ENCODE measurements around the gene ZNF407. TPM values are rescaled to one million over a fixed set of nuclear protein-coding genes. Genes with fewer than 3 reads are reported as not detected.
A peak's percentile ranks its signal among the peaks of the same experiment; 100 is the strongest.

ZNF407 gene
- total and polyA plus RNA-seq, 2 of the 13 experiments (the other 11 are each of a cell fraction or from before 2014, with no cell fraction given), result 2.3 to 8.7 TPM

- TF ChIP-seq DMTF1 (CRISPR knock-in tag; IDR thresholded peaks at IDR 0.05), result 0 out of 2 replicates have a peak, but pooled peaks have one; percentile 26
- no peak for TF ChIP-seq MAFF (IDR thresholded peaks at IDR 0.05; ENCODE audit: low read depth, low read length)
- no peak for TF ChIP-seq ZIK1 (CRISPR knock-in tag; IDR thresholded peaks at IDR 0.05; ENCODE audit: borderline replicate concordance, low read depth)
- TF ChIP-seq ATF2 (CRISPR knock-in tag; IDR thresholded peaks at IDR 0.05), result no peak
- no peak for TF ChIP-seq ZNF746 (CRISPR knock-in tag; IDR thresholded peaks at IDR 0.05)
- TF ChIP-seq ZFP41 (CRISPR knock-in tag; IDR thresholded peaks at IDR 0.05; ENCODE audit: borderline replicate concordance), result no peak
- peak; percentile 70; the same call in 1 of the 2 replicates for TF ChIP-seq HNRNPL (IDR thresholded peaks at IDR 0.05; ENCODE audit: low read depth, low read length)
- peak; percentile 58; the same call in 1 of the 2 replicates for TF ChIP-seq ZNF878 (CRISPR knock-in tag; IDR thresholded peaks at IDR 0.05)
- TF ChIP-seq GATAD1 (CRISPR knock-in tag; IDR thresholded peaks at IDR 0.05), result no peak
- TF ChIP-seq PLSCR1 (CRISPR knock-in tag; IDR thresholded peaks at IDR 0.05; ENCODE audit: borderline replicate concordance), result no peak
- TF ChIP-seq MEF2D (CRISPR knock-in tag; IDR thresholded peaks at IDR 0.05), result no peak; the same call in 1 of the 2 replicates
- peak; percentile 93; the same call in 1 of the 2 replicates for TF ChIP-seq SPEN (CRISPR knock-in tag; IDR thresholded peaks at IDR 0.05; ENCODE audit: low read depth)
- 0 out of 2 replicates have a peak, but pooled peaks have one; percentile 42 for TF ChIP-seq HIVEP1 (CRISPR knock-in tag; IDR thresholded peaks at IDR 0.05)
- TF ChIP-seq ESRRA (CRISPR knock-in tag; IDR thresholded peaks at IDR 0.05; ENCODE audit: low read depth), result no peak
- no peak for TF ChIP-seq ZSCAN21 (CRISPR knock-in tag; IDR thresholded peaks at IDR 0.05; ENCODE audit: borderline replicate concordance)
- TF ChIP-seq SMC3 (IDR thresholded peaks at IDR 0.05; ENCODE audit: low read length), result no peak
- peak; percentile 43 for TF ChIP-seq NR2C2 (CRISPR knock-in tag; IDR thresholded peaks at IDR 0.05; ENCODE audit: borderline replicate concordance)
- no peak; the same call in 1 of the 2 replicates for TF ChIP-seq SSRP1 (CRISPR knock-in tag; IDR thresholded peaks at IDR 0.05)
- TF ChIP-seq KDM1A (CRISPR knock-in tag; IDR thresholded peaks at IDR 0.05), result no peak
- TF ChIP-seq TAF15 (IDR thresholded peaks at IDR 0.05; ENCODE audit: low read depth, low read length, poor library complexity, severe bottlenecking), result no peak
- no peak for TF ChIP-seq FOSL1 (CRISPR knock-in tag; IDR thresholded peaks at IDR 0.05; ENCODE audit: borderline replicate concordance)
- TF ChIP-seq RCOR2 (CRISPR knock-in tag; IDR thresholded peaks at IDR 0.05), result no peak
- no peak for TF ChIP-seq ZNF431 (CRISPR knock-in tag; IDR thresholded peaks at IDR 0.05; ENCODE audit: borderline replicate concordance, low read depth)
- TF ChIP-seq SIX4 (CRISPR knock-in tag; IDR thresholded peaks at IDR 0.05), result no peak
- TF ChIP-seq MTA3 (CRISPR knock-in tag; IDR thresholded peaks at IDR 0.05), result no peak
- no peak for TF ChIP-seq MATR3 (CRISPR knock-in tag; IDR thresholded peaks at IDR 0.05)
- no peak; the same call in 1 of the 2 replicates for TF ChIP-seq KLF12 (CRISPR knock-in tag; IDR thresholded peaks at IDR 0.05; ENCODE audit: borderline replicate concordance)
- TF ChIP-seq PLRG1 (conservative IDR thresholded peaks at IDR 0.05), result no peak
- TF ChIP-seq SNAPC2 (CRISPR knock-in tag; IDR thresholded peaks at IDR 0.05), result peak; percentile 58; the same call in 1 of the 2 replicates
Measured at GRCh38 chr18:74597034-74597661, 522 bp upstream of the ZNF407 start (continued).
